NCI-H146 treated with DMSO at 0.1 percent for 48 hours (cell line): ENCODE results near the gene TEAD4.
A peak's percentile ranks its signal among the peaks of the same experiment; 100 is the strongest.
"Not testable (repeated sequence)": the region's sequence is repeated elsewhere in the genome, so short reads cannot be mapped to it uniquely, and the experiment has no call there.

Experiments used
- DNase-seq: peaks from one replicate; lab custom pipeline; 2025; ENCODE audit not compliant: unreplicated experiment; lab: John Stamatoyannopoulos, UW

TEAD4 gene

DNA sequence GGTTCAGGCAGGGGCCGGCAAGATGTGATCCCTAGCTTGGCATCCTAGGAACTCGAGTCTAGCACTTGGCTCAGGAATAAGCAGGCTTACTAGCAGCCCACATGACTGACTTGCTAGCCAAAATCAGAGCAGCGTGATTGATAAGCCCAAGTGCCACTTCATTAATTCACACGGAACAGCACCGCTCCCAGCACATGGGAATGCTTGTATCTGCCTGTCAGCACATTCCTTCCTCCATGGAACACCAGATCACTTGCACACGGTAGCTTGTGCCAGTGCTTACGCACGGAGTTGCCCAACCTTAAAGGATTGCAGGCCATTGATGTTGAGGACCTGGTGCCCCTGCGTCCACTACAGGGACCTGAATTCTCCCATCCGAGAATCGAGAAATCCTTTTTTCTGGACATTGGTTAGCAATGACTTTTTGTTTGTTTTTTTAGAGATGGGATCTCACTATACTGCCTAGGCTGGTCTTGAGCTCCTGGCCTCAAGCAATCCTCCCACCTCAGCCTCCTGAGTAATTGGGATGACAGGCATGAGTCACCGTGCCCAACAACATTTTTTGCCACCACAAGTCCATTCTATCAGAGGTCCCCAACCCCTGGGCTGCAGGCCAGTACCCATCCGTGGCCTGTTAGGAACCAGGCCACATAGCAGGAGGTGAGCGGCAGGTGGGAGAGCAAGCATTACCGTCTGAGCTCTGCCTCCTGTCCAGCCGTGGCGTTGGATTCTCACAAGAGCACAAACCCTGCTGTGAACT, 87.4 kb downstream of the TEAD4 start:
- DNase-seq = no peak

- DNase-seq = no peak
Measured at GRCh38 chr12:3047961-3048360, 88.8 kb downstream of the TEAD4 start.

DNA sequence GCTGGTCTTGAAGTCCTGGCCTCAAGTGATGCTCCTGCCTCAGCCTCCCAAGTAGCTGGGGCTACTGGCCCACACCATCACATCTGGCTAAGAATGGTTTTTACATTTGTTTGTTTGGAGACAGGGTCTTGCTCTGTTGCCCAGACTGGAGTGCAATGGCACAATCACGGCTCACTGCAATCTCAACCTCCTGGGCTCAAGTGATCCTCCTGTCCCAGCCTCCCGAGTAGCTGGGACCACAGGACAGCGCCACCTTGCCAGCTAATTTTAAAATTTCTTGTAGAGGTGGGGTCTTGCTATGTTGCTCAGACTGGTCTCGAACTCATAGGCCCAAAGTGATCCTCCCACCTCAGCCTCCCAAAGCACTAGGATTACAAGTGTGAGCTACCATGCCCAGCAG, 89.3 kb downstream of the TEAD4 start:
- no peak for DNase-seq

DNA sequence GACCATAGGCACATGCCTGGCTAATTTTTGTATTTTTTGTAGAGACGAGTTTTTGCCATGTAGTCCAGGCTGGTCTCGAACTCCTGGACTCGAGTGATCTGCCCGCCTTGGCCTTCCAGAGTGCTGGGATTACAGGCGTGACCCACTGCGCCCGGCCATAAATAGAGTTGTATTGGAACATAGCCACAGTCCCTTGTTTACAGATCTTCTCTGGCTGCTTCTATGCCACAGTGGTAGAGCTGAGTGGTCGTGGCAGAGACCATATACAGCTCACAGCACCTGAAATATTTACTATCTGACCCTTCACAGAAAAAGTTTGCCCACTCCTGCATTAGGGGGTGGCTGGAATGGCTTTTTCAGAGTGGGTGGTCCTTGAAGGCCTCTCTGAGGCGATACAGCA, 90.0 kb downstream of the TEAD4 start:
- no peak for DNase-seq

- no peak for DNase-seq
Measured at GRCh38 chr12:3049611-3050249, 90.5 kb downstream of the TEAD4 start.

DNA sequence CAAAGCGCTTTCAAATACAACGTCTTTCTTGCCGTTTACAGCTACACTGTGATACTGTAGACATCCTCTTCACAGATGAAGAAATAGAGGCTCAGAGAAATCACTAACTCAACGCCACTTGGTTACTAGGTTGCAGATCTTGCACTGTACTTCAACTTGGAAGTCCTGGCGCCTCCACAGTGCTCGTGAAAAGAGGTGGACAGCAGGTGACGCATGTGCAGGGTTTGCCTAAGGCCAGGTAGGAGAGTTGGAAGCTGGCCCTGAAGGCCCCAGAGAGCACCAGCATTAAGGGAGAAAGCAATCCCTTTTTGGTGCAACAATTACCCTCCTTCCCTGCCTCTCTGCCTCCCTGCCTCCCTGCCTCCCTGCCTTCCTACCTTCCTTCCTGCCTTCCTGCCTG, 95.2 kb downstream of the TEAD4 start:
- no peak for DNase-seq

DNA sequence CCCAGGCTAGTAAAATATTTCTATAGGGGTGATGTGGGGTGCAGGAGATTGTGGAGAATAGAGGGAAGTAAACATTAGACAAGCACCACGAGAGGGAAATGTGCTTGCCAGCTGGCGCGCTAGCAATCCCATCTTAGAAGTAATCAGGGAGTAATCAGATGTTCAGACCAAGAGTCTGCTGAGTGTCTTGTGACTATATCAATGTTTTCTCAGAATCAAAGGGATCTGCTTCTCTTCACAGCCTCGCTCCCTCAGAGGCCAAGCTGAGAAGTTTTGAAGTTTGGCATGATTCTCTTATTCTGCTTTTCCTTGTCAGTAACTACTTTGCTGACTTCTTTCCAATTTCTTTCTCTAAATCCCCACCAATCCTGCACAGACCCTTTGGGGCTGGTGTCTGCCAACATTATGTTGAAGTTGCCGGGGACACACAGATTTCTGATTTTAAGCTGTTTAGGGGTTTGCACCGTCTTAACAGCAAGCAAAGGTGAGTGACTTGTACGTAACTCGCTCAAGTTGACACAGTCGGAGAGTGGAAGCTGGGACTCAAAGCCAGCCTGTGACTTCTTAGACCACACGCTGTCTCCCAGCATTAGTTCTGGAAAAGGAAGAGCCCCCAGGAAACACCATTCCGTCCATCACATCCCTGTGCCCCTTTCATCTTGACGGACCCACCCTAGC, 96.0 kb downstream of the TEAD4 start:
- DNase-seq = no peak

- no peak for DNase-seq
Measured at GRCh38 chr12:3055704-3056467, 96.7 kb downstream of the TEAD4 start.

- DNase-seq = no peak
Measured at GRCh38 chr12:3061059-3061458, 101.9 kb downstream of the TEAD4 start.

- DNase-seq = no peak
Measured at GRCh38 chr12:3061501-3062215, 102.5 kb downstream of the TEAD4 start.

GRCh38 chr12:3065300-3065699, 106.1 kb downstream of the TEAD4 start:
- no peak for DNase-seq

- not testable (repeated sequence) for DNase-seq
Measured at GRCh38 chr12:3065846-3066245, 106.6 kb downstream of the TEAD4 start.

- no peak for DNase-seq
Measured at GRCh38 chr12:3069714-3070113, 110.5 kb downstream of the TEAD4 start.

DNA sequence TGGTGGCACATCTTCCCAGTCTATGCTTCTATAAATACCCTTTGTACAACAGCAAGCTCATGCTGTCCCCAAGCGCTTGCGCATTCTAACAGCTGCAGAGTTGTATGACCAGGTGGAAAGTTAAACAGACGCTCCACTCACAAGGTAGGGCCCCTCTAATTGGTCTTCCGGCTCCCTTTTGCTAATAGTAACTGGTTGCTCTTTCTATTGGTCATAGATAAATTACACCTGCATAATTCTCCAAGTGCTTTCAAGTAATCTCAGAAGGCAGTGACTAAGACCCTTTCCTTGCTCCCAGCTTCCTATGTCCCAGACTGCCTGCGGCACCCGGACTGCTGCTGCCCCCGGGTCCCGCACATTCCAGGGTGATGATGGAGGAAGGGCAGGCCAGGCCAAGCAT, 111.9 kb downstream of the TEAD4 start:
- DNase-seq = peak; percentile 76

- DNase-seq = no peak
Measured at GRCh38 chr12:3071710-3072109, 112.5 kb downstream of the TEAD4 start.

GRCh38 chr12:3073438-3074250, 114.4 kb downstream of the TEAD4 start:
- DNase-seq = peak; percentile 77

- DNase-seq = no peak
Measured at GRCh38 chr12:3075315-3075714, 116.1 kb downstream of the TEAD4 start.

GRCh38 chr12:3076730-3077571, 117.8 kb downstream of the TEAD4 start, which contains the start of gene TSPAN9:
TSPAN9 (plus strand) TSS chr12:3077379; CDS start chr12:3201194, 123,815 bp downstream.
- DNase-seq = peak; percentile 49

DNA sequence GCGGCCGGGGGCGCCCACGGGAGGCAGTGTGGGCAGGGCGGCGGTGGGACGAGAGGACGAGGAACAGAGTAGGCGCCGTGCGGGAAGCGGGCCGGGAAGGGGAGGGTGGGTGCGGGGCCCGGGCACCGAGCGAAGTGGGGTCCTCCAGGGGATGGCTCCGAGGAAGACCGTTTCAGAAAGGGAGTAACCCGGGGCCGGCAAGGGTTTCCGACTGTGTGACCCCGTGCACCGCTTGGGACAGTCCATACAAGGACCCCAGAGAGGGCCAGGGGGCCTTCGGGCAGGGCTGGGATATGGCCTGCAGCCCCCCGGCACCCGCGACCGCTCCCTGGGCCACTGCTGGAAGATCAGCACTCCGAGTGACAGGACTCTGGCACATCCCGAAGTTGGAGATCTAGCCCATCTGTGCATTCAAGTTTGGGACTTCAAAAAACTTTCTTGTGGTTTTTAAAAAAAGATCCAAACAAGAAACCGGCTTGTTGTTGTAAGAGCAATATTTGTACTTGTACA, 118.4 kb downstream of the TEAD4 start:
- DNase-seq = no peak
